ENCODE results near the gene TTC7B. TPM values are rescaled to one million over a fixed set of nuclear protein-coding genes. Genes with fewer than 3 reads are reported as not detected.

TTC7B gene
- total RNA-seq, 4 donors from 2014 or later = 3.3 to 18.1 (median 10.0) TPM

- intact Hi-C loops (cut with DNase I) = no loop called here
- no peak for TF ChIP-seq CTCF (IDR thresholded peaks at IDR 0.05)
- Histone ChIP-seq H3K9me3 (no peaks in the 10 kb centered on the region), H3K36me3 (no peaks in the 10 kb centered on the region), H3K27me3 (no peaks in the 10 kb centered on the region), H3K27ac (peak overlapping the region in 3 of 4 donors; percentile 33 to 63 (median 53)), H3K4me3 (no peak overlapping the region), H3K4me1 (peaks cover 39 to 63% (median 50%) of the 10 kb centered on the region in 3 donors)
- no peak for DNase-seq
- 19 to 52% methylated on average over 9 of the region's 9 CpGs for WGBS, 2 donors
Measured at GRCh38 chr14:90629471-90629870, 186.8 kb downstream of the TTC7B start.

- intact Hi-C loops (cut with DNase I) = no loop called here
- no peaks in the 10 kb centered on the region for H3K27me3 ChIP-seq
- peak overlapping the region; percentile 12 to 63 (median 41) for H3K27ac ChIP-seq
- TF ChIP-seq CTCF (IDR thresholded peaks at IDR 0.05) = no peak
- no peak for TF ChIP-seq POLR2A (IDR thresholded peaks at IDR 0.05)
- 23 to 62% methylated on average over 7 to 8 of the region's 8 CpGs for WGBS, 2 donors
- no peaks in the 10 kb centered on the region for H3K9me3 ChIP-seq
- H3K4me1 ChIP-seq = peaks cover 39 to 70% (median 54%) of the 10 kb centered on the region in 3 donors
- H3K36me3 ChIP-seq = no peaks in the 10 kb centered on the region
- no peak overlapping the region for H3K4me3 ChIP-seq
- no peak for DNase-seq
Measured at GRCh38 chr14:90628825-90629224, 187.4 kb downstream of the TTC7B start.

- Histone ChIP-seq H3K4me1 (peaks cover 39 to 71% (median 54%) of the 10 kb centered on the region in 3 donors), H3K27me3 (no peaks in the 10 kb centered on the region), H3K9me3 (no peaks in the 10 kb centered on the region), H3K36me3 (no peaks in the 10 kb centered on the region), H3K27ac (peak overlapping the region in 2 of 4 donors; percentile 29 to 53), H3K4me3 (no peak overlapping the region)
- intact Hi-C loops (cut with DNase I) = no loop called here
- no peak for TF ChIP-seq CTCF (IDR thresholded peaks at IDR 0.05)
- no peak for TF ChIP-seq POLR2A (IDR thresholded peaks at IDR 0.05)
- DNase-seq = no peak
- WGBS, 2 donors = 63 to 68% methylated on average over 4 to 9 of the region's 9 CpGs
Measured at GRCh38 chr14:90627478-90627877, 188.8 kb downstream of the TTC7B start.

- intact Hi-C loops (cut with DNase I) = no loop called here
Measured at GRCh38 chr14:90626550-90626949, 189.7 kb downstream of the TTC7B start.

GRCh38 chr14:90625445-90625844 is 190.8 kb downstream of the TTC7B start:
- H3K4me1 ChIP-seq = peaks cover 39 to 74% (median 56%) of the 10 kb centered on the region in 3 donors
- WGBS, 2 donors = 69 to 86% methylated on average over 3 to 7 of the region's 8 CpGs
- no peak for DNase-seq

More at GRCh38 chr14:90626550-90626949, 189.7 kb downstream of the TTC7B start:
- Histone ChIP-seq H3K4me3 (no peak overlapping the region), H3K27ac (peak overlapping the region in 1 of 4 donors; percentile 53), H3K27me3 (no peaks in the 10 kb centered on the region), H3K9me3 (no peaks in the 10 kb centered on the region), H3K36me3 (no peaks in the 10 kb centered on the region), H3K4me1 (peaks cover 39 to 71% (median 54%) of the 10 kb centered on the region in 3 donors)
- WGBS, 2 donors = 41 to 48% methylated on average over 7 of the region's 7 CpGs
- no peak for TF ChIP-seq POLR2A (IDR thresholded peaks at IDR 0.05)
- TF ChIP-seq CTCF (IDR thresholded peaks at IDR 0.05) = no peak
- no peak for DNase-seq

More at GRCh38 chr14:90625445-90625844, 190.8 kb downstream of the TTC7B start:
- Histone ChIP-seq H3K27me3 (no peaks in the 10 kb centered on the region), H3K27ac (peak overlapping the region in 1 of 4 donors; percentile 70), H3K9me3 (no peaks in the 10 kb centered on the region), H3K4me3 (no peak overlapping the region), H3K36me3 (no peaks in the 10 kb centered on the region)
- no peak for TF ChIP-seq POLR2A (IDR thresholded peaks at IDR 0.05)
- no peak for TF ChIP-seq CTCF (IDR thresholded peaks at IDR 0.05)
- intact Hi-C loops (cut with DNase I) = no loop called here

Data from esophagus squamous epithelium (tissue), 5 donors.